Measurements from ENCODE around the gene RUFY1.
A peak's percentile ranks its signal among the peaks of the same experiment; 100 is the strongest.

The RUFY1 gene

DNA sequence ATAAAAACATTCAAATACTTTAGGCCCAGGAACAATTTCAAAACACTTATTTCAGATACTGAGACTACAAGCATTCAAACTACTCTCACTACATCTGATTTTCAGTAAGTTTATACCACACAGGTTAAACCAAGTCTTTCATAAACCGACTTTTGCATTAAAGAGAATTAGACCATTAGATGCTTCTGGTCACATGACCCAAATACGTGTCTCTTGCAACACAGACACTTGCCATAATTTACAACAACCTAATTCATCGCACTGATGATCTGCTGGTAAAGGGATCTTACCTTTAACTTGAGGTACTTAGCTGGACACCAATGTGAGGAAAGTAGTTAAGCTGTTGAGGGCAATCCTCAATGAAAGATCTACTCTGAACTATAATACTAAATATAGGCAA is 69.9 kb downstream of the RUFY1 start:
- no peaks in the 10 kb centered on the region for H3K9me3 ChIP-seq (ENCODE audit: low read length)
- H3K4me3 ChIP-seq (ENCODE audit: low read depth, low read length, poor library complexity, severe bottlenecking): peak overlapping the region; percentile 100

GRCh38 chr5:179620703-179621350 is 70.5 kb downstream of the RUFY1 start:
- no peak overlapping the region for H2AFZ ChIP-seq (ENCODE audit: low read length)
- H3K27me3 ChIP-seq (ENCODE audit: insufficient read depth, low read length): no peaks in the 10 kb centered on the region
- peaks cover 30% of the 10 kb centered on the region for H4K20me1 ChIP-seq (ENCODE audit: insufficient read depth, low read length)
- peaks cover 30% of the 10 kb centered on the region; the same call in 1 of the 2 replicates for H3F3A ChIP-seq (ENCODE audit: insufficient read depth, low read length)
- H3K9ac ChIP-seq (ENCODE audit: low read length): peak overlapping the region; percentile 73; the same call in 1 of the 2 replicates
- H3K27ac ChIP-seq (ENCODE audit: low read depth, low read length, poor library complexity, severe bottlenecking): no peak overlapping the region
- peak overlapping the region; percentile 84 for H3K4me2 ChIP-seq (ENCODE audit: low read length)
- no peak for TF ChIP-seq EZH2 (IDR thresholded peaks at IDR 0.05; ENCODE audit: borderline replicate concordance, low read length)
- TF ChIP-seq, protein P1, sequence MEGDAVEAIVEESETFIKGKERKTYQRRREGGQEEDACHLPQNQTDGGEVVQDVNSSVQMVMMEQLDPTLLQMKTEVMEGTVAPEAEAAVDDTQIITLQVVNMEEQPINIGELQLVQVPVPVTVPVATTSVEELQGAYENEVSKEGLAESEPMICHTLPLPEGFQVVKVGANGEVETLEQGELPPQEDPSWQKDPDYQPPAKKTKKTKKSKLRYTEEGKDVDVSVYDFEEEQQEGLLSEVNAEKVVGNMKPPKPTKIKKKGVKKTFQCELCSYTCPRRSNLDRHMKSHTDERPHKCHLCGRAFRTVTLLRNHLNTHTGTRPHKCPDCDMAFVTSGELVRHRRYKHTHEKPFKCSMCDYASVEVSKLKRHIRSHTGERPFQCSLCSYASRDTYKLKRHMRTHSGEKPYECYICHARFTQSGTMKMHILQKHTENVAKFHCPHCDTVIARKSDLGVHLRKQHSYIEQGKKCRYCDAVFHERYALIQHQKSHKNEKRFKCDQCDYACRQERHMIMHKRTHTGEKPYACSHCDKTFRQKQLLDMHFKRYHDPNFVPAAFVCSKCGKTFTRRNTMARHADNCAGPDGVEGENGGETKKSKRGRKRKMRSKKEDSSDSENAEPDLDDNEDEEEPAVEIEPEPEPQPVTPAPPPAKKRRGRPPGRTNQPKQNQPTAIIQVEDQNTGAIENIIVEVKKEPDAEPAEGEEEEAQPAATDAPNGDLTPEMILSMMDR (IDR thresholded peaks at IDR 0.05; ENCODE audit: low read length): no peak
- no peaks in the 10 kb centered on the region for H3K9me3 ChIP-seq (ENCODE audit: low read length)
- peak overlapping the region; percentile 100 for H3K4me3 ChIP-seq (ENCODE audit: low read depth, low read length, poor library complexity, severe bottlenecking)
- peaks cover 74% of the 10 kb centered on the region for H3K36me3 ChIP-seq (ENCODE audit: insufficient read depth, low read length)
- H3K9me2 ChIP-seq (ENCODE audit: low read depth, low read length): no peaks in the 10 kb centered on the region
- H3K4me1 ChIP-seq (ENCODE audit: insufficient read depth, low read length, severe bottlenecking): peaks cover 62% of the 10 kb centered on the region
- H3K79me2 ChIP-seq (ENCODE audit: insufficient read depth, low read length): peaks cover 49% of the 10 kb centered on the region

More for the DNA sequence above, 69.9 kb downstream of the RUFY1 start:
- Histone ChIP-seq H3K36me3 (ENCODE audit: insufficient read depth, low read length) (peaks cover 79% of the 10 kb centered on the region), H4K20me1 (ENCODE audit: insufficient read depth, low read length) (peaks cover 30% of the 10 kb centered on the region), H3K9ac (ENCODE audit: low read length) (peak overlapping the region; percentile 73; the same call in 1 of the 2 replicates), H3K4me1 (ENCODE audit: insufficient read depth, low read length, severe bottlenecking) (peaks cover 65% of the 10 kb centered on the region), H2AFZ (ENCODE audit: low read length) (no peak overlapping the region), H3K27ac (ENCODE audit: low read depth, low read length, poor library complexity, severe bottlenecking) (no peak overlapping the region), H3F3A (ENCODE audit: insufficient read depth, low read length) (peaks cover 32% of the 10 kb centered on the region; the same call in 1 of the 2 replicates), H3K4me2 (ENCODE audit: low read length) (peak overlapping the region; percentile 84), H3K27me3 (ENCODE audit: insufficient read depth, low read length) (no peaks in the 10 kb centered on the region), H3K79me2 (ENCODE audit: insufficient read depth, low read length) (peaks cover 49% of the 10 kb centered on the region), H3K9me2 (ENCODE audit: low read depth, low read length) (no peaks in the 10 kb centered on the region)
- no peak for TF ChIP-seq EZH2 (IDR thresholded peaks at IDR 0.05; ENCODE audit: borderline replicate concordance, low read length)
- TF ChIP-seq, protein P1 (IDR thresholded peaks at IDR 0.05; ENCODE audit: low read length): no peak

GRCh38 chr5:179621551-179622214 is 71.3 kb downstream of the RUFY1 start:
- H3K4me2 ChIP-seq (ENCODE audit: low read length): peak overlapping the region; percentile 84
- peaks cover 65% of the 10 kb centered on the region for H3K36me3 ChIP-seq (ENCODE audit: insufficient read depth, low read length)
- H4K20me1 ChIP-seq (ENCODE audit: insufficient read depth, low read length): peaks cover 30% of the 10 kb centered on the region
- TF ChIP-seq, protein P1 (IDR thresholded peaks at IDR 0.05; ENCODE audit: low read length): no peak
- TF ChIP-seq EZH2 (IDR thresholded peaks at IDR 0.05; ENCODE audit: borderline replicate concordance, low read length): no peak
- peak overlapping the region; percentile 100 for H3K4me3 ChIP-seq (ENCODE audit: low read depth, low read length, poor library complexity, severe bottlenecking)
- no peaks in the 10 kb centered on the region for H3K27me3 ChIP-seq (ENCODE audit: insufficient read depth, low read length)
- peaks cover 60% of the 10 kb centered on the region for H3K4me1 ChIP-seq (ENCODE audit: insufficient read depth, low read length, severe bottlenecking)
- H3K9ac ChIP-seq (ENCODE audit: low read length): peak overlapping the region; percentile 73
- H3K9me2 ChIP-seq (ENCODE audit: low read depth, low read length): no peaks in the 10 kb centered on the region
- peaks cover 23% of the 10 kb centered on the region; the same call in 1 of the 2 replicates for H3F3A ChIP-seq (ENCODE audit: insufficient read depth, low read length)
- H3K9me3 ChIP-seq (ENCODE audit: low read length): no peaks in the 10 kb centered on the region
- H2AFZ ChIP-seq (ENCODE audit: low read length): no peak overlapping the region
- H3K27ac ChIP-seq (ENCODE audit: low read depth, low read length, poor library complexity, severe bottlenecking): no peak overlapping the region
- H3K79me2 ChIP-seq (ENCODE audit: insufficient read depth, low read length): peaks cover 49% of the 10 kb centered on the region

Measured in OCI-LY1 (cell line).